ENCODE results near the gene SHLD3.
"Not testable (repeated sequence)": the region's sequence is repeated elsewhere in the genome, so short reads cannot be mapped to it uniquely, and the experiment has no call there.

The SHLD3 gene

GRCh38 chr5:65624571-65625555 lies at the start of gene SHLD3, which contains the start of gene TRAPPC13:
Gene SHLD3 (plus strand): TSS chr5:65625027. CDS start chr5:65629588, 4,561 bp downstream.
Gene TRAPPC13 (plus strand): TSS chr5:65625027. CDS start chr5:65625061, 34 bp downstream.
- H3K4me1 Mint-ChIP-seq = peaks cover 34% of the 10 kb centered on the region
- DNase-seq = peak; percentile 77 to 84
- peak within 1 kb of the TSS; percentile 94 to 95 for H3K4me3 Mint-ChIP-seq
- no peaks in the 10 kb centered on the region for H3K9me3 Mint-ChIP-seq
- H3K27me3 Mint-ChIP-seq = no peaks in the 10 kb centered on the region
- H3K27ac Mint-ChIP-seq = peak within 1 kb of the TSS; percentile 98 to 99
- peak; percentile 86 for ATAC-seq

- no peak for DNase-seq
- H3K27ac Mint-ChIP-seq = peak overlapping the region; percentile 22 to 27
- peaks cover 13% of the 10 kb centered on the region for H3K4me1 Mint-ChIP-seq
- H3K27me3 Mint-ChIP-seq = no peaks in the 10 kb centered on the region
- no peak overlapping the region for H3K4me3 Mint-ChIP-seq
- no peaks in the 10 kb centered on the region for H3K9me3 Mint-ChIP-seq
- no peak for ATAC-seq
Measured at GRCh38 chr5:65577141-65577540, 47.7 kb upstream of the SHLD3 start.

GRCh38 chr5:65588694-65589093 lies 36.1 kb upstream of the SHLD3 start:
- H3K9me3 Mint-ChIP-seq = no peaks in the 10 kb centered on the region
- ATAC-seq (no peak), DNase-seq (no peak)
- no peak overlapping the region for H3K4me3 Mint-ChIP-seq
- H3K27me3 Mint-ChIP-seq = no peaks in the 10 kb centered on the region
- no peaks in the 10 kb centered on the region for H3K4me1 Mint-ChIP-seq
- H3K27ac Mint-ChIP-seq = no peak overlapping the region

GRCh38 chr5:65601761-65602160 lies 23.1 kb upstream of the SHLD3 start:
- not testable (repeated sequence) for H3K27ac Mint-ChIP-seq, H3K4me3 Mint-ChIP-seq, ATAC-seq, H3K4me1 Mint-ChIP-seq, DNase-seq, H3K27me3 Mint-ChIP-seq
- peaks cover 15 to 27% of the 10 kb centered on the region in 2 donors for H3K9me3 Mint-ChIP-seq

- ATAC-seq = no peak
Measured at GRCh38 chr5:65611524-65611923, 13.3 kb upstream of the SHLD3 start.

GRCh38 chr5:65612298-65612907 lies 12.4 kb upstream of the SHLD3 start:
- no peak for DNase-seq
- Mint-ChIP-seq H3K27me3 (no peaks in the 10 kb centered on the region), H3K9me3 (no peaks in the 10 kb centered on the region), H3K4me1 (no peaks in the 10 kb centered on the region), H3K27ac (no peak overlapping the region), H3K4me3 (no peak overlapping the region)
- ATAC-seq = no peak

More at GRCh38 chr5:65611524-65611923, 13.3 kb upstream of the SHLD3 start:
- Mint-ChIP-seq H3K27ac (no peak overlapping the region), H3K9me3 (no peaks in the 10 kb centered on the region), H3K4me1 (no peaks in the 10 kb centered on the region), H3K4me3 (no peak overlapping the region), H3K27me3 (no peaks in the 10 kb centered on the region)
- no peak for DNase-seq

- Mint-ChIP-seq H3K9me3 (no peaks in the 10 kb centered on the region), H3K4me3 (no peak overlapping the region), H3K4me1 (peaks cover 27% of the 10 kb centered on the region), H3K27ac (no peak overlapping the region), H3K27me3 (no peaks in the 10 kb centered on the region)
- DNase-seq = no peak
- no peak for ATAC-seq
Measured at GRCh38 chr5:65620021-65620420, 4.8 kb upstream of the SHLD3 start.

- peak overlapping the region; percentile 94 to 95 for H3K4me3 Mint-ChIP-seq
- not testable (repeated sequence) for H3K27me3 Mint-ChIP-seq, DNase-seq, H3K9me3 Mint-ChIP-seq, ATAC-seq
- peaks cover 40% of the 10 kb centered on the region for H3K4me1 Mint-ChIP-seq
- H3K27ac Mint-ChIP-seq = peak overlapping the region in 1 of 2 donors; percentile 34
Measured at GRCh38 chr5:65621961-65622360, 2.9 kb upstream of the SHLD3 start.

GRCh38 chr5:65623482-65623881 lies 1.3 kb upstream of the SHLD3 start:
- no peaks in the 10 kb centered on the region for H3K9me3 Mint-ChIP-seq
- DNase-seq = no peak
- H3K4me1 Mint-ChIP-seq = peaks cover 35% of the 10 kb centered on the region
- no peaks in the 10 kb centered on the region for H3K27me3 Mint-ChIP-seq
- H3K27ac Mint-ChIP-seq = peak overlapping the region; percentile 93 to 98
- ATAC-seq = no peak
- H3K4me3 Mint-ChIP-seq = peak overlapping the region; percentile 94 to 95

- DNase-seq (peak; percentile 90 to 93), ATAC-seq (peak; percentile 98)
- H3K9me3 Mint-ChIP-seq = no peaks in the 10 kb centered on the region
- peak within 1 kb of the TSS; percentile 94 to 95 for H3K4me3 Mint-ChIP-seq
- H3K27ac Mint-ChIP-seq = peak within 1 kb of the TSS; percentile 98 to 99
- H3K4me1 Mint-ChIP-seq = peaks cover 31% of the 10 kb centered on the region
- H3K27me3 Mint-ChIP-seq = no peaks in the 10 kb centered on the region
Measured at GRCh38 chr5:65624025-65624570, 729 bp upstream of the SHLD3 start, which contains the start of gene TRIM23. Gene TRIM23 (minus strand): TSS chr5:65624333. CDS start chr5:65624274, 59 bp downstream.

GRCh38 chr5:65625743-65626142 lies 916 bp downstream of the SHLD3 start:
- DNase-seq (no peak), ATAC-seq (no peak)
- Mint-ChIP-seq H3K27me3 (no peaks in the 10 kb centered on the region), H3K9me3 (no peaks in the 10 kb centered on the region), H3K4me3 (peak overlapping the region; percentile 94 to 95), H3K4me1 (peaks cover 34% of the 10 kb centered on the region), H3K27ac (peak overlapping the region; percentile 74 to 84)

GRCh38 chr5:65630981-65631380 lies 6.2 kb downstream of the SHLD3 start:
- Mint-ChIP-seq H3K9me3 (no peaks in the 10 kb centered on the region), H3K4me1 (peaks cover 15% of the 10 kb centered on the region), H3K27ac (no peak overlapping the region), H3K27me3 (no peaks in the 10 kb centered on the region), H3K4me3 (no peak overlapping the region)
- ATAC-seq (no peak), DNase-seq (no peak)

- ATAC-seq (no peak), DNase-seq (no peak)
- Mint-ChIP-seq H3K27ac (no peak overlapping the region), H3K4me3 (no peak overlapping the region), H3K4me1 (no peaks in the 10 kb centered on the region), H3K9me3 (peaks cover 0 to 5% of the 10 kb centered on the region in 2 donors), H3K27me3 (no peaks in the 10 kb centered on the region)
Measured at GRCh38 chr5:65640240-65640639, 15.4 kb downstream of the SHLD3 start.

GRCh38 chr5:65646938-65647337 lies 22.1 kb downstream of the SHLD3 start:
- H3K27ac Mint-ChIP-seq = no peak overlapping the region
- H3K4me3 Mint-ChIP-seq = no peak overlapping the region
- H3K27me3 Mint-ChIP-seq = no peaks in the 10 kb centered on the region

GRCh38 chr5:65647941-65648340 lies 23.1 kb downstream of the SHLD3 start:
- Mint-ChIP-seq H3K27ac (no peak overlapping the region), H3K9me3 (no peaks in the 10 kb centered on the region), H3K27me3 (no peaks in the 10 kb centered on the region), H3K4me1 (no peaks in the 10 kb centered on the region), H3K4me3 (no peak overlapping the region)
- ATAC-seq (no peak), DNase-seq (no peak)

More at GRCh38 chr5:65646938-65647337, 22.1 kb downstream of the SHLD3 start:
- Mint-ChIP-seq H3K4me1 (no peaks in the 10 kb centered on the region), H3K9me3 (no peaks in the 10 kb centered on the region)
- ATAC-seq (no peak), DNase-seq (no peak)
